Measurements from ENCODE around the gene B4GALT1. TPM values are rescaled to one million over a fixed set of nuclear protein-coding genes. Genes with fewer than 3 reads are reported as not detected.
A peak's percentile ranks its signal among the peaks of the same experiment; 100 is the strongest.

The B4GALT1 gene
- total and polyA plus RNA-seq, 2 of the 8 experiments (the other 6 are each of a cell fraction or from before 2014, with no cell fraction given) = 12.8 to 18.2 TPM

DNA sequence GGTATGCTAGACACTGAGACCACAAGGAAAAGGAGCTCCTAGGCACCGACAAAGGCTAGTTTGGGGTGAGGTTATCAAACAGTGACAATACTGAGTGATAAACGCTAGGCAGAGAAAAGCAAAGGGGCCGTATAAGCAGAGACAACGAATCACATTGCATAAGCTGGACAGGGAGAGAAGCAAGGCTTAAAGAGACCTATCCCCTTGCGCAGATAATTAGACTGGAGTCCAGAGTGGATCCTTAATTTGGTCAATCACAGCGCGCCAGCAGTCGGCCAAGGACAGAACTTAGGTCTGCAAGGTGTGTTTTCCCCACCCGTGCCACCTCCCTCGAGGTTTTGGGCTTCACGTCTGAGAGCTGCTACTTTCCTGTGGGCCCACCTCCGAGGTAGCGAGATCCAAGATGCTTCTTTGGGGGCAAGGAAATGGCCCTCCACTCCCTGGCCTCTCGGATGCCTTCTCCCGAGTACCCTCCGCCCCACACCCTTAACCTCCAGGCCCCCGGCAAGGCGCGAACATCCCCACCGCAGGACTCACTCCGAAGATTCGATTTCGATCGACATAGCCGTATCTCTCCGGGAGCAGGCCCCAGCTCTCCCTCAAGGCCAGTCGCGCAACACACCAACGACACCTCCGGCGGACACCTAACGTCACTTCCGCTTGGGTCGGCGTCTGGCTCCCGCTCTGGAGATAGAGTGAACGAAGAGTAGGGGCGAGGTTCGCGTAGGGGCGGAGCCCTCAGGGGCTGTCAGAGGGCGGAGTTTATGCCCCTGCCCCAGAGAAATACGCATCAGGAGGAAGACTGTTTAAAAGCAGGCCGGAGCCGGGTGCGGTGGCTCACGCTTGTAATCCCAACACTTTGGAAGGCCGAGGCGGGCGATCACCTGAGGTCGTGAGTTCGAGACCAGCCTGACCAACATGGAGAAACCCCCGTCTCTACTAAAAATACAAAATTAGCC is 90.8 kb downstream of the B4GALT1 start, which contains the start of gene SMU1 (continued):
- TF ChIP-seq RXRA (IDR thresholded peaks at IDR 0.05; ENCODE audit: insufficient read depth, low read depth, low read length) = no peak
- TF ChIP-seq BCL11A (IDR thresholded peaks at IDR 0.05; ENCODE audit: low read depth in 2 of 2, low read length in 2 of 2) = no peak
- TF ChIP-seq SP2 (IDR thresholded peaks at IDR 0.05; ENCODE audit: low read length) = no peak
- peak; percentile 93 for TF ChIP-seq GABPA (IDR thresholded peaks at IDR 0.05; ENCODE audit: borderline replicate concordance, insufficient read depth, low read length)
- peak; percentile 86 for TF ChIP-seq TBP (IDR thresholded peaks at IDR 0.05; ENCODE audit: low read depth, low read length)
- TF ChIP-seq, protein P1, sequence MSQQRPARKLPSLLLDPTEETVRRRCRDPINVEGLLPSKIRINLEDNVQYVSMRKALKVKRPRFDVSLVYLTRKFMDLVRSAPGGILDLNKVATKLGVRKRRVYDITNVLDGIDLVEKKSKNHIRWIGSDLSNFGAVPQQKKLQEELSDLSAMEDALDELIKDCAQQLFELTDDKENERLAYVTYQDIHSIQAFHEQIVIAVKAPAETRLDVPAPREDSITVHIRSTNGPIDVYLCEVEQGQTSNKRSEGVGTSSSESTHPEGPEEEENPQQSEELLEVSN (IDR thresholded peaks at IDR 0.05) = no peak
- TF ChIP-seq ASH2L (IDR thresholded peaks at IDR 0.05; ENCODE audit: low read length) = peak; percentile 90
- TF ChIP-seq KDM5A (IDR thresholded peaks at IDR 0.05; ENCODE audit: low read length) = peak; percentile 93
- no peak for TF ChIP-seq CTBP2 (IDR thresholded peaks at IDR 0.05; ENCODE audit: borderline replicate concordance, insufficient read depth, insufficient read length, low read length)
